ENCODE measurements around the gene CTSC.

DNA sequence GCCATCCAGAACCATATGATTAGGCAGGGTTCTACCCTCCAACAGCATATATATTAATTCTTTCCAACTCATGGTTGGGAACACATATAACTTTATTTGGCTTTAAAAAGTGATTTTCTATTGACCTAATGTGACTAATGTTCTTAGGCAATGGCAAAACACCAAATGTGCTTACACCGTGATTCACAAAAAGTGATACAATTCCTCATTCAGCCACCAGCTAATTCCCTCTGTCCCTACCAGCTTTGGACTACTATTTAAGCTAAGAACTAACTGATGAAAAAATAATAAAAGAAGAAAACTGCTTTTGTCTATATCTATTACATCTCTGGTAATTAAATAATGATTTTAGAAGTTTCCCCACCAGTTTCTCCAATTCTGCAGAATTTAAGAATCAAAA lies 4.7 kb downstream of the CTSC start:
- TF ChIP-seq, protein P1, sequence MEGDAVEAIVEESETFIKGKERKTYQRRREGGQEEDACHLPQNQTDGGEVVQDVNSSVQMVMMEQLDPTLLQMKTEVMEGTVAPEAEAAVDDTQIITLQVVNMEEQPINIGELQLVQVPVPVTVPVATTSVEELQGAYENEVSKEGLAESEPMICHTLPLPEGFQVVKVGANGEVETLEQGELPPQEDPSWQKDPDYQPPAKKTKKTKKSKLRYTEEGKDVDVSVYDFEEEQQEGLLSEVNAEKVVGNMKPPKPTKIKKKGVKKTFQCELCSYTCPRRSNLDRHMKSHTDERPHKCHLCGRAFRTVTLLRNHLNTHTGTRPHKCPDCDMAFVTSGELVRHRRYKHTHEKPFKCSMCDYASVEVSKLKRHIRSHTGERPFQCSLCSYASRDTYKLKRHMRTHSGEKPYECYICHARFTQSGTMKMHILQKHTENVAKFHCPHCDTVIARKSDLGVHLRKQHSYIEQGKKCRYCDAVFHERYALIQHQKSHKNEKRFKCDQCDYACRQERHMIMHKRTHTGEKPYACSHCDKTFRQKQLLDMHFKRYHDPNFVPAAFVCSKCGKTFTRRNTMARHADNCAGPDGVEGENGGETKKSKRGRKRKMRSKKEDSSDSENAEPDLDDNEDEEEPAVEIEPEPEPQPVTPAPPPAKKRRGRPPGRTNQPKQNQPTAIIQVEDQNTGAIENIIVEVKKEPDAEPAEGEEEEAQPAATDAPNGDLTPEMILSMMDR (IDR thresholded peaks at IDR 0.05 in 4 of 5, conservative IDR thresholded peaks at IDR 0.05 in 1 of 5) = no peak
- TF ChIP-seq POLR2A (IDR thresholded peaks at IDR 0.05) = no peak
